Stimulated activated CD4-positive, alpha-beta T cell treated with anti-CD3 and anti-CD28 coated beads, Interleukin-15, amount 100 ng/mL, for 1 hour (primary cell): ENCODE results near the gene IRAK4.
A peak's percentile ranks its signal among the peaks of the same experiment; 100 is the strongest.

Experiments
- DNase-seq, 2 donors: peaks; one replicate each; pipeline ENCODE4 v3.0.0-alpha.2; 2020; ENCODE audit warnings: low read depth in 1 of 2, low spot score in 1 of 2

The IRAK4 gene

DNA sequence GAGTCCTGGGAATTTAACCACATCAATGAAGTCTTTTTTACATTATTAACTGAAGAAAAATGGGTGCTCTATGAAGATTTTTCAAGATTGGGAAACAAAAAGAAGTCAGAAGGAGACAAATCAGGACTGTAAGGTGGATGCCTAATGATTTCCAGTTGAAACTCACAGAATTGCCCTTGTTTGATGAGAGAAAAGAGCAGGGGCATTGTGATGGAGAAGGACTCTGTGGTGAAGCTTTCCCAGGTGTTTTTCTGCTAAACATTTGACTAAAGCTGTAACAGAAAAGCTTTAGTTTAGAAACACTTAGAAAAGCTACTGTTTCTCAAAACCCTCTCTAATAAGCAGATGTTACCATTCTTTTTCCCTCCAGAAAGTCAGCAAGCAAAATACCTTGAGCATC, 5.8 kb downstream of the IRAK4 start:
- DNase-seq: no peak

DNA sequence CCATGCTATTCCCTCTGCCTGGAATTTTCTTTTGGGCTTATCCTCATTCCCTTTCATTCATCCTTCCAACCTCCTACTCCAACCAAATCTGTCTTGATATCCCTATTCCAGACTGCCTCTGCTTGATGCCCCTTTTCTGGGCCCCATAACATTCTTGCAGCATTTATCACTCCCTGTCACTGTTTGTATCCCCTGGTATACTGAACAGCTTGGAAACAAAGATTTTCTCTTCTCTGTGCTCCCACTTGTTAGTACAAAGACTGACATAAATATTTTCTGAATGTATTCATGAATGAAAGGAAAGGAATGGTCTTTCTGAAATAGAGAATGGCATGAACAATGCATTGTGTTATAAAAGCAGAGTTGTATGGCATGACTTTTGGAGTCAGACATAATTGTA, 7.5 kb downstream of the IRAK4 start:
- DNase-seq: no peak

- DNase-seq: no peak
Observed at GRCh38 chr12:43776498-43776897, 17.7 kb downstream of the IRAK4 start.

DNA sequence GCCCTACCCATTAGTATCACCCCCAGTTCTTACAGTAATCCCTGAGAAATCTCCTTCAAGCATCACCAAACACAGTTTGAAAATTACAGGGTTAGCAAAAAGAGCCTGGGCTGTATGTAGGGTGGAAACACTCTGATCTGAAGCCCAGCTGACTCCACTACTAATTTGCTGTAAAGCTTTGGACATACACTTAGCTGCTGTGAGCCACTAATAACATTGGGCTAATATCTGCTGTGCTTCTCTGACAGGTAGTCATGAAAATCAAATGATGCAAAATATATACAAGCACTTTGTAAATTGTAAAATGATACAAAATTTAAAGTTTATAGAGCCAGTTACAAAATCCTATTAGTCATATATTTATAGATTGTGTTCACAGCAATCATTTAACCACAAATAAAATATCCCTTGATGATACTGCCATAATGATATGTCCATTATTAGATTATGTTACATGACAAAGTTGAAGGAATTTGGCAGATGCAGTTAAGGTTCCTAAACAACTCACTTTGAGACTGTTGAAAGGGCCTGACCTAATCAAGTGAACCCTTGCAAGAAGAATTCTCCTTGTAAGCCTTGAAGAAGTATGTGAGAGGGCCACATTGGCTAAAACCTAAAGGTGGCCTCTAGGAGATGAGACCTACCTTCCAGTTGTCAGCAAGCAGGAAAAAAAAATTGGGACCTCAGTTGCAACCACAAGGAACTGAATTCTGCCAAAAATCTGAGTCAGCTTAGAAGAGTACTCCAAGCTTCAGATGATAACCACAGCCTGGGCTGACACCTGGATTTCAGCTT, 28.3 kb downstream of the IRAK4 start:
- DNase-seq: no peak

DNA sequence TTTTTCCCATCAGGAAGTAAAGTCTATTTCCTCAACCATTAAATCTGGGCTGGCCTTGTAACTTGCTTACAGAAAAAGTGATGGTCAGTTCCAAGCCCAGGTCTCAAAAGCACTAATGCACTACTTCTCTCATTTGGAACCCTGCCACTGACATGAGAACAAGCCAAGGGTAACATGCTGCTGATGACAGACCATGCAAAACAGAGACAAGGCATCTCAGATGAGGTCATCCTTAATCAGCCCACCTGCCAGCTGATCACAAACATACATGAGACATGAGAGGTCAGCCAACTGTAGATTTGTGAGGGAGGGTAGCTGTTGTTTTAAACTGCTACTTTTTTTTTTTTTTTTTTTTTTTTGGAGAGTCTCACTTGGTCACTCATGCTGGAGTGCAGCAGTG, 31.2 kb downstream of the IRAK4 start:
- DNase-seq: no peak

- no peak for DNase-seq
Observed at GRCh38 chr12:43795716-43796280, 37.0 kb downstream of the IRAK4 start.

- no peak for DNase-seq
Observed at GRCh38 chr12:43797561-43798217, 38.9 kb downstream of the IRAK4 start.

GRCh38 chr12:43805149-43805859, 46.6 kb downstream of the IRAK4 start:
- no peak for DNase-seq

DNA sequence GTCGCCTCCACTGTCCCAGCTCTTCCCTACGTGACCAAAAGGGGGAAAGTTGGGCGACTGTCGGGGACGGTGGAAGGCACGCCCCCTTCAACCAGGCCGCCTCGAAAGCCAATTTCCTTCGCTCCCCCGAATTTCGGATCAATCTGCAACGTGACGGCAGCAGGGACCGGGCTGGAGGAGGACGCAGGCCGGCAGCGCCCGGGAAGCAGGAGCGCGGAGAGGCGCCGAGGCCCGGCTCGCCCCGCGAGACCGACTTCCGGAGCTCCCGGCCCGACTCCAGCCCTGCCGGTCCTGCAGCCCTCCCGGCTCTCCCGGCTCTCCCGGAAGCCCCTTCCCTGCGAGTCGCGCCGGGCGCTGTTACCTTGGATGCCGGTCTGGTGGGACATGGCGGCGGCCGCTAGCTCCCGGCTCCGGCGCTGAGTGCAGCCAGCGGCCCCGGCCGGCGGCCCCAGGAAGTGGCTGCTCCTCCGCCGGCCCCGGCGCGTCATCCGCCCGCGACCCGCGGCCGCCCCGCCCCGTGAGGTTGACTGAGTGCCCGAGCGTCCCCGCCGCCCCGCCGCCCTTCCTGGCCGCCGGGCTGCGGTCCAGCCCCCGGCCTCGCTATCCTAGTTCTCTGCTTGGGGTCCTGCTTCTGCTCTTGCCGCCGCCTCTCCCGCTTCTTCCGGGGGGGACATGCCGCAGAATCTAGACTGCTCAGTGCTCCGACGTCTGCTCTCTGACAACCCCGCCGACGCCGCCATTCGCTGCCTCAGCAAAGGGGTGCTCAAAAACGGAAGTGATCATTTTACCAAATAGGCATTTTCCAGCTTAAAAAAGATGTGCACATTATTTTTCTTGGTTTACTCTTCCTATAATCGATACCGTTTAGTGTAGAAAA, 47.3 kb downstream of the IRAK4 start, which contains the start of gene TWF1:
TSS of gene TWF1 (minus strand) at position 458 of the 877 bp plus-strand sequence. CDS start at position 386, 72 bp downstream.
- DNase-seq: peak; percentile 63 to 82

- no peak for DNase-seq
Observed at GRCh38 chr12:43806737-43807072, 48.0 kb downstream of the IRAK4 start.

DNA sequence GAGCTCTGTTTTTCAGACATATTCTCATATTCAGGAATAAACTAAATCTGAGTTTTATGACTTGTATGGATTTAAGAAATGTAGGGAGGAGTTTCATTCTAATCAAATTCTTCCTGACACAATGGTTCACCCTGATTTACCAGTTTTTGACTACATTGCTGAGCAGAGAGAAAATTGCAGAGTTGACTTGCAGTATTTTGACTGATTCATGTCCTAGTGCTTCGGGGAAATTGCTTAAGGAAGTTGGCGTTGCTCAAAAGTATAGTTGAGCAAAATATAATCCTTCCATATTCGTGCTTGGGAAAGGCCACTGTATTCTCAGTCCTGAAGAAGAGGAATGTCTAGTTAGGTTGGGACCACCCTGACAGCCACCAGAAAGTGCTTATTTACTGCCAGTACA, 48.6 kb downstream of the IRAK4 start:
- DNase-seq: no peak

- no peak for DNase-seq
Observed at GRCh38 chr12:43812057-43812456, 53.3 kb downstream of the IRAK4 start.

DNA sequence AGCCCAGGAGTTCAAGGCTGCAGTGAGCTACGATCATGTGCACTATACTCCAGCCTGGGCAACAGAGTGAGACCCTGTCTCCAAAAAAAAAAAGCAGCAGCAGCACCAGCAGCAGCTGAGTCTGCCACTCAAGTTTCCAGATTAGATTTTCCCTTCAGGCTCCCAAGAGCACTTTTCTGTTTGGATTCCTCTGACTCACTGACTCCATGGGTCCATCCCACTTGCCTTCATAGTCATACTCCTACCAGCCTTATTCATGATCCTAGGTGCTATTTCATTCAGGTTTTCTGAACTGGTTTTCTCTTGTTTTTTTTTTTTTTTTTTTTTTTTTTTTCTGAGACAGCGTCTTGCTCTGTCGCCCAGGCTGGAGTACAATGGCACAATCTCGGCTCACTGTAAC, 54.2 kb downstream of the IRAK4 start:
- no peak for DNase-seq

DNA sequence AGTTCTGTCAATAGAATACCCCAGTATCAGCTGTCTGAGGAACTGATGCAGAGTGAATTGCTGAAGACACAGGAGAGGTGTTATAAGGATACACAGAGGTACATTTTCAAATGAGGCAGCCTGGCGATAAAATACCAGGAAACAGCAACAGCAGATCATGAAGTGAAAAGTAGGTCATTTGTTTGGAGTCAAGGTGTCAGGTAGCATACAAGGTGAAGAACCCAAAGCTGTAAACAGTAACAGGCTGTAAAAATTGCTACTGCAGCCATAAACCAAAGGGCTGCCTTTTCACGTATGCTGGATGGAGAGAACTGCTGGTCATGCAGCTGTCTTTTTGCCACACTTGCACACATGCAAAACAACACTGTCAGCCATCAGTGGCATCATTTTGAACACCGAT, 56.7 kb downstream of the IRAK4 start:
- DNase-seq: no peak

DNA sequence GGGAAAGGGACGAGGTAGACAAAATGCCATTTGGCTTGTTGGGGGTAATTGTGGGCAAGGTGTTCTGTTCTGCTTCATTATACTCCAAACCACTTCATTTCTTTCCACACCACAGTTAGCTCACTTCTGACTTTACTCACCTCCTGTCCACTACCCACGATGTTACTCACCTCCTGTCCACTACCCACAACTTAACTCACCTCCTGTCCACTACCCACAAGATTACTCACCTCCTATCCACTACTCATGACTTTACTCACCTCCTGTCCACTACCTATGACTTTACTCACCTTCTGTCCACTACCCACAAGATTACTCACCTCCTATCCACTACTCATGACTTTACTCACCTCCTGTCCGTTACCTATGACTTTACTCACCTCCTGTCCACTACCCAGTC, 57.4 kb downstream of the IRAK4 start:
- no peak for DNase-seq

DNA sequence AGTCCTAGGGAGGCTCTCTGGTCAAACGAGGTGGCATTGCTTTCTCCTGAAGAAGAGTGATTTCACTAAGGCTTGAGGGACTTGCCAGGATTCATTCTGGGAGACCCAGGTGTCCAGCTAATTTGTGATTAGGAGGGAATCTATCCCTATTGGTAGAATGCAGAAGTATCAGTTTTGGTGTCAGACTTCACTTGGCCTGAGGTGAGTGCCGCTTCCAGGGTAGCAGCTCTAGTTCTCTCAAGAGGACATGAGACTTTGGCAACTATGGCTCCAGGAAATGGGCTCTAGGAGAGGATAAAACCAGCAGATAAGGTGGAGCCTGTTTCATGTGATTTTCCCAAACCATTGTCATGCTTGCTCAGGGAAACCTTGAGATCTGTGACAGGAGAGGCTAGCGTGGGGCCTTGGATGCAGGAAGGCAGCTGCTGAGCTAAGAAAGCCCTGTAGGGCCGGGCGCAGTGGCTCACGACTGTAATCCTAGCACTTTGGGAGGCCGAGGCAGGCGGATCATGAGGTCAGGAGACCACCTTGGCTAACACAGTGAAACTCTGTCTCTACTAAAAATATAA, 65.5 kb downstream of the IRAK4 start:
- no peak for DNase-seq

GRCh38 chr12:43826681-43827080, 67.9 kb downstream of the IRAK4 start:
- DNase-seq: no peak

GRCh38 chr12:43827093-43827492, 68.3 kb downstream of the IRAK4 start:
- DNase-seq: no peak

- no peak for DNase-seq
Observed at GRCh38 chr12:43832463-43833168, 73.9 kb downstream of the IRAK4 start.

- peak in 1 of 2 donors; percentile 2 for DNase-seq
Observed at GRCh38 chr12:43835264-43835655, 76.5 kb downstream of the IRAK4 start.
